IMR-90 (cell line): ENCODE measurements around the gene ADAM30. TPM values are rescaled to one million over a fixed set of nuclear protein-coding genes. Genes with fewer than 3 reads are reported as not detected.

Source experiments
- ATAC-seq: fragments of 200-7000 bp; cut with Tn5 transposase; 2 replicates; pipeline ENCODE4 v1.9.1; 2020; ENCODE audit warnings: low read depth, mild to moderate bottlenecking, moderate library complexity
- BruUV-seq: library from RNA; stranded (reverse); fragments of 400-500 nt; replicated peaks from 2 replicates; lab custom pipeline; 2021; lab: Mats Ljungman, UMichigan
- CTCF ChIA-PET: fragments of 300-600 bp; formaldehyde crosslinking; extraction: SDS; loops from one replicate; lab custom pipeline; 2021; ENCODE audit warnings: antibody characterized with exemption; lab: Yijun Ruan, JAX
- POLR2A ChIA-PET: fragments of 300-600 bp; sonication (Branson Sonifier 250); formaldehyde crosslinking; loops from one replicate; lab custom pipeline; 2022; ENCODE audit warnings: antibody characterized with exemption; ENCODE audit not compliant: unreplicated experiment; lab: Charles Lee
- DNase-seq: peaks from one replicate; pipeline ENCODE4 v3.0.0; 2013
- H2AFZ ChIP-seq: replicated peaks from 2 replicates; pipeline ENCODE3; 2013; ENCODE audit warnings: low read length, mild to moderate bottlenecking; ENCODE audit not compliant: poor library complexity
- H2AK5ac ChIP-seq: 2 replicates; pipeline ENCODE4 v1.6.1; 2013; ENCODE audit warnings: low read depth, low read length, inconsistent platforms
- H2AK9ac ChIP-seq: replicated peaks from 2 replicates; pipeline ENCODE3; 2013; ENCODE audit warnings: mild to moderate bottlenecking, low read depth, low read length, moderate library complexity; ENCODE audit not compliant: poor library complexity
- H2BK120ac ChIP-seq: 2 replicates; pipeline ENCODE4 v1.6.1; 2013; ENCODE audit warnings: low read depth, low read length, inconsistent platforms
- H2BK15ac ChIP-seq: 3 replicates; pipeline ENCODE4 v1.6.1; 2013; ENCODE audit warnings: low read depth, low read length, inconsistent platforms
- H2BK20ac ChIP-seq: 2 replicates; pipeline ENCODE4 v1.6.1; 2013; ENCODE audit warnings: low read depth, mild to moderate bottlenecking, inconsistent platforms, low read length, moderate library complexity
- H2BK5ac ChIP-seq: 2 replicates; pipeline ENCODE4 v1.6.1; 2013; ENCODE audit warnings: mild to moderate bottlenecking, low read depth, low read length, inconsistent platforms; ENCODE audit not compliant: poor library complexity, severe bottlenecking
- H3K14ac ChIP-seq: replicated peaks from 2 replicates; pipeline ENCODE4 v1.6.1; 2013; ENCODE audit warnings: low read depth, low read length, inconsistent platforms
- H3K18ac ChIP-seq: 2 replicates; pipeline ENCODE4 v1.6.1; 2013; ENCODE audit warnings: low read depth, low read length, control low read depth
- H3K23ac ChIP-seq: 2 replicates; pipeline ENCODE4 v1.6.1; 2013; ENCODE audit warnings: low read depth, low read length, inconsistent platforms
- H3K27ac ChIP-seq: 2 replicates; pipeline ENCODE4 v1.5.1; 2013; ENCODE audit warnings: mild to moderate bottlenecking, control low read depth, low read length; ENCODE audit not compliant: insufficient read depth
- H3K27me3 ChIP-seq: 2 replicates; pipeline ENCODE4 v1.6.1; 2013; ENCODE audit warnings: low read length; ENCODE audit not compliant: control insufficient read depth, insufficient read depth
- H3K36me3 ChIP-seq: 2 replicates; pipeline ENCODE4 v1.6.1; 2013; ENCODE audit warnings: low read length, mixed read lengths; ENCODE audit not compliant: control insufficient read depth, insufficient read depth
- H3K4ac ChIP-seq: 2 replicates; pipeline ENCODE4 v1.6.1; 2013; ENCODE audit warnings: low read depth, low read length, inconsistent platforms
- H3K4me1 ChIP-seq: 2 replicates; pipeline ENCODE4 v1.6.1; 2013; ENCODE audit warnings: low read length, mixed read lengths; ENCODE audit not compliant: control insufficient read depth, insufficient read depth
- H3K4me2 ChIP-seq: 2 replicates; pipeline ENCODE4 v1.6.1; 2013; ENCODE audit warnings: low read depth, mild to moderate bottlenecking, control low read depth, low read length, moderate library complexity
- H3K4me3 ChIP-seq: 2 replicates; pipeline ENCODE4 v1.5.1; 2013; ENCODE audit warnings: low read depth, mild to moderate bottlenecking, control low read depth, low read length, moderate library complexity; ENCODE audit not compliant: insufficient read depth
- H3K56ac ChIP-seq: 2 replicates; pipeline ENCODE4 v1.6.1; 2013; ENCODE audit warnings: low read length, inconsistent platforms; ENCODE audit not compliant: insufficient read depth; ENCODE audit errors: extremely low read depth
- H3K79me1 ChIP-seq, 2 experiments: 2 replicates each; pipeline ENCODE4 v1.6.1; 2013; ENCODE audit warnings: low read length in 2 of 2, inconsistent platforms in 1 of 2, low read depth in 1 of 2
- H3K9ac ChIP-seq: 2 replicates; pipeline ENCODE4 v1.6.1; 2013; ENCODE audit warnings: low read depth, low read length, control low read depth
- H3K9me1 ChIP-seq: 2 replicates; pipeline ENCODE4 v1.6.1; 2013; ENCODE audit warnings: low read length, inconsistent platforms; ENCODE audit not compliant: insufficient read depth
- H3K9me3 ChIP-seq: 2 replicates; pipeline ENCODE4 v1.6.1; 2013; ENCODE audit warnings: low read length; ENCODE audit not compliant: control insufficient read depth, insufficient read depth
- H4K20me1 ChIP-seq: 2 replicates; pipeline ENCODE4 v1.6.1; 2013; ENCODE audit warnings: low read length, inconsistent platforms; ENCODE audit not compliant: insufficient read depth
- H4K5ac ChIP-seq: 2 replicates; pipeline ENCODE4 v1.6.1; 2013; ENCODE audit warnings: mild to moderate bottlenecking, low read depth, low read length, control low read depth
- H4K8ac ChIP-seq, 2 experiments: 2 replicates each; pipeline ENCODE4 v1.6.1; 2013; ENCODE audit warnings: low read depth in 2 of 2, low read length in 2 of 2, control low read depth in 1 of 2, inconsistent platforms in 1 of 2
- H4K91ac ChIP-seq: 2 replicates; pipeline ENCODE4 v1.6.1; 2013; ENCODE audit warnings: low read depth, low read length, inconsistent platforms; ENCODE audit not compliant: insufficient read depth
- CEBPB ChIP-seq: IDR thresholded peaks from 2 replicates; pipeline ENCODE4 v1.6.1; 2012; ENCODE audit warnings: low read depth, low read length, improper control_type of control experiment
- CHD1 ChIP-seq: IDR thresholded peaks from 2 replicates; pipeline ENCODE4 v1.6.1; 2012; ENCODE audit warnings: low read depth, low read length, improper control_type of control experiment
- MAZ ChIP-seq: IDR thresholded peaks from 2 replicates; pipeline ENCODE4 v1.6.1; 2012; ENCODE audit warnings: low read depth, mild to moderate bottlenecking, low read length, improper control_type of control experiment, moderate library complexity, borderline replicate concordance
- MXI1 ChIP-seq: IDR thresholded peaks from 2 replicates; pipeline ENCODE4 v1.6.1; 2012; ENCODE audit warnings: low read depth, mild to moderate bottlenecking, low read length, moderate library complexity, borderline replicate concordance
- NFE2L2 ChIP-seq: fragments of 150-350 bp; IDR thresholded peaks from 2 replicates; pipeline ENCODE4 v1.6.1; 2016; ENCODE audit warnings: low read depth, mild to moderate bottlenecking, low read length
- POLR2A ChIP-seq: IDR thresholded peaks from 2 replicates; pipeline ENCODE4 v1.6.1; 2012; ENCODE audit warnings: mild to moderate bottlenecking, low read depth, low read length
- RAD21 ChIP-seq: IDR thresholded peaks from 2 replicates; pipeline ENCODE4 v1.6.1; 2012; ENCODE audit warnings: low read length, improper control_type of control experiment
- RCOR1 ChIP-seq: IDR thresholded peaks from 2 replicates; pipeline ENCODE4 v1.6.1; 2012; ENCODE audit warnings: mild to moderate bottlenecking, low read length, improper control_type of control experiment; ENCODE audit not compliant: insufficient replicate concordance
- SMC3 ChIP-seq: fragments of 150-350 bp; IDR thresholded peaks from 2 replicates; pipeline ENCODE4 v1.6.1; 2016; ENCODE audit warnings: low read depth, mild to moderate bottlenecking, antibody characterized with exemption, low read length, moderate library complexity
- WGBS, 2 experiments: methylation state at CpG; one replicate each; pipeline versions ENCODE4 v1.1.5 to v1.1.7; 2013; ENCODE audit warnings: missing lambda C conversion rate in 2 of 2; ENCODE audit not compliant: insufficient read length in 1 of 2; ENCODE audit errors: extremely low coverage in 2 of 2; 5-methylcytosine and 5-hydroxymethylcytosine counted together
- dilution Hi-C: fragments of 300-500 bp; cut with HindIII; formaldehyde crosslinking; loops from one replicate; pipeline ENCODE4 v1.14.3; 2018; ENCODE audit warnings: low sequenced_read_pairs; ENCODE audit not compliant: unreplicated experiment
- in situ Hi-C: fragments of 300-500 bp; cut with MboI; formaldehyde crosslinking; loops from 3 replicates; pipeline ENCODE4 v1.14.3; 2019; ENCODE audit warnings: low sequenced_read_pairs, inconsistent platforms, mixed read lengths
- intact Hi-C: fragments of 100-400 bp; cut with micrococcal nuclease; formaldehyde crosslinking; loops from 2 replicates; pipeline ENCODE4 v1.10.0; 2022
- polyA plus RNA-seq, 3 experiments: library from polyadenylated mRNA; depleted of rRNA; stranded (reverse); fragments of >200 nt; gene quantifications; 2 replicates each; pipeline ENCODE4 v1.2.3, GENCODE V29; 2012; ENCODE audit warnings: low replicate concordance in 1 of 3
- total RNA-seq: library from RNA; depleted of rRNA; stranded (reverse); fragments of >200 nt; gene quantifications from 2 replicates; pipeline ENCODE4 v1.2.3, GENCODE V29; 2012
- TF ChIP-seq, protein P1 (sequence below): conservative IDR thresholded peaks from 2 replicates; pipeline ENCODE4 v1.5.1; 2012; ENCODE audit warnings: mild to moderate bottlenecking, low read depth, low read length, improper control_type of control experiment
- TF ChIP-seq, protein P2 (sequence below): fragments of 150-350 bp; IDR thresholded peaks from 2 replicates; pipeline ENCODE4 v1.6.1; 2017; ENCODE audit warnings: mild to moderate bottlenecking, antibody characterized with exemption, low read length, low read depth
- TF ChIP-seq, protein P3 (sequence below): fragments of 150-350 bp; IDR thresholded peaks from 2 replicates; pipeline ENCODE4 v1.6.1; 2016; ENCODE audit warnings: low read depth, mild to moderate bottlenecking, low read length, moderate library complexity, borderline replicate concordance

Gene ADAM30
- total and polyA plus RNA-seq, 2 of the 4 experiments (the other 2 are of a cell fraction) = not detected

DNA sequence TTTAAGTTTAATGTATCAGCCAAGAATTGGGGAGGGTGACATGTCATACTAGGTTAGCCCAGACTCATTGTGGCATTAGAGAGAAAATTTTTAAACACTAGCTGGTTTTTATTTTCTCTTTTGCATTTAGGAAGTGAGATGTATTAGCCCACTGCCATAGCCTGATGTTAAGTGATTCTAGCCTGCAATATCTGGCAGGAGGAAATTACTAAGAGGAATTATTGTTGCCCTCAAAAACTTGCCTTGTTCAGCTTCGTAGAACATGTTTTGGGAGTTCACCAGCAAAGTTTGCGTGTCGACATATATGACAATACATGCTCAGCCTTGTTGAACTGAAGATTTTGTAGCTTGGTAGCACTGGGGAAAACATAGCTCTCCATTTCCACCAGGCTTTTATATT lies 12.5 kb downstream of the ADAM30 start:
- H4K5ac ChIP-seq = no peak overlapping the region
- no peaks in the 10 kb centered on the region for H3K36me3 ChIP-seq
- peaks cover 2% of the 10 kb centered on the region for H3K4me1 ChIP-seq
- POLR2A ChIA-PET = no interaction called here
- H3K4me2 ChIP-seq = no peak overlapping the region
- TF ChIP-seq POLR2A (no peak), RCOR1 (no peak), RAD21 (no peak), MXI1 (no peak), SMC3 (no peak), CEBPB (no peak), MAZ (no peak), NFE2L2 (no peak), CHD1 (no peak)
- TF ChIP-seq, protein P1, sequence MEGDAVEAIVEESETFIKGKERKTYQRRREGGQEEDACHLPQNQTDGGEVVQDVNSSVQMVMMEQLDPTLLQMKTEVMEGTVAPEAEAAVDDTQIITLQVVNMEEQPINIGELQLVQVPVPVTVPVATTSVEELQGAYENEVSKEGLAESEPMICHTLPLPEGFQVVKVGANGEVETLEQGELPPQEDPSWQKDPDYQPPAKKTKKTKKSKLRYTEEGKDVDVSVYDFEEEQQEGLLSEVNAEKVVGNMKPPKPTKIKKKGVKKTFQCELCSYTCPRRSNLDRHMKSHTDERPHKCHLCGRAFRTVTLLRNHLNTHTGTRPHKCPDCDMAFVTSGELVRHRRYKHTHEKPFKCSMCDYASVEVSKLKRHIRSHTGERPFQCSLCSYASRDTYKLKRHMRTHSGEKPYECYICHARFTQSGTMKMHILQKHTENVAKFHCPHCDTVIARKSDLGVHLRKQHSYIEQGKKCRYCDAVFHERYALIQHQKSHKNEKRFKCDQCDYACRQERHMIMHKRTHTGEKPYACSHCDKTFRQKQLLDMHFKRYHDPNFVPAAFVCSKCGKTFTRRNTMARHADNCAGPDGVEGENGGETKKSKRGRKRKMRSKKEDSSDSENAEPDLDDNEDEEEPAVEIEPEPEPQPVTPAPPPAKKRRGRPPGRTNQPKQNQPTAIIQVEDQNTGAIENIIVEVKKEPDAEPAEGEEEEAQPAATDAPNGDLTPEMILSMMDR = no peak
- TF ChIP-seq, protein P2, sequence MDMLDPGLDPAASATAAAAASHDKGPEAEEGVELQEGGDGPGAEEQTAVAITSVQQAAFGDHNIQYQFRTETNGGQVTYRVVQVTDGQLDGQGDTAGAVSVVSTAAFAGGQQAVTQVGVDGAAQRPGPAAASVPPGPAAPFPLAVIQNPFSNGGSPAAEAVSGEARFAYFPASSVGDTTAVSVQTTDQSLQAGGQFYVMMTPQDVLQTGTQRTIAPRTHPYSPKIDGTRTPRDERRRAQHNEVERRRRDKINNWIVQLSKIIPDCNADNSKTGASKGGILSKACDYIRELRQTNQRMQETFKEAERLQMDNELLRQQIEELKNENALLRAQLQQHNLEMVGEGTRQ = no peak
- TF ChIP-seq, protein P3, sequence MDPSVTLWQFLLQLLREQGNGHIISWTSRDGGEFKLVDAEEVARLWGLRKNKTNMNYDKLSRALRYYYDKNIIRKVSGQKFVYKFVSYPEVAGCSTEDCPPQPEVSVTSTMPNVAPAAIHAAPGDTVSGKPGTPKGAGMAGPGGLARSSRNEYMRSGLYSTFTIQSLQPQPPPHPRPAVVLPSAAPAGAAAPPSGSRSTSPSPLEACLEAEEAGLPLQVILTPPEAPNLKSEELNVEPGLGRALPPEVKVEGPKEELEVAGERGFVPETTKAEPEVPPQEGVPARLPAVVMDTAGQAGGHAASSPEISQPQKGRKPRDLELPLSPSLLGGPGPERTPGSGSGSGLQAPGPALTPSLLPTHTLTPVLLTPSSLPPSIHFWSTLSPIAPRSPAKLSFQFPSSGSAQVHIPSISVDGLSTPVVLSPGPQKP = no peak
- no peak overlapping the region for H2BK120ac ChIP-seq
- no peaks in the 10 kb centered on the region for H4K20me1 ChIP-seq
- H3K23ac ChIP-seq = no peak overlapping the region
- no peak overlapping the region for H3K56ac ChIP-seq
- no peak overlapping the region for H2AFZ ChIP-seq
- CTCF ChIA-PET = interaction anchor here (1.3 to 1.8 kb wide), 4 partner anchors 10 to 14 kb away, joined by 3 to 6 read pairs (median 4); no protein-coding TSS in a partner anchor
- no peak overlapping the region for H3K14ac ChIP-seq
- H3K9me1 ChIP-seq = no peaks in the 10 kb centered on the region
- H2BK15ac ChIP-seq = no peak overlapping the region
- H4K91ac ChIP-seq = no peak overlapping the region
- DNase-seq = no peak
- H2BK5ac ChIP-seq = no peak overlapping the region
- no CpG with 5 or more reads among the region's 3 CpGs for WGBS, 2 experiments
- no peak for ATAC-seq
- H3K4ac ChIP-seq = no peak overlapping the region
- in situ Hi-C loops (no loop called here), dilution Hi-C loops (no loop called here), intact Hi-C loops (no loop called here)
- H3K27me3 ChIP-seq = peaks cover 2% of the 10 kb centered on the region; the same call in 1 of the 2 replicates
- peaks cover 4% of the 10 kb centered on the region for H3K9me3 ChIP-seq
- no peak overlapping the region for H3K4me3 ChIP-seq
- H2AK5ac ChIP-seq = no peak overlapping the region; the same call in 1 of the 2 replicates
- no peak overlapping the region for H2AK9ac ChIP-seq
- H3K79me1 ChIP-seq = no peaks in the 10 kb centered on the region
- no peak overlapping the region for H2BK20ac ChIP-seq
- BruUV-seq = no TSS peak
- H3K9ac ChIP-seq = no peak overlapping the region
- H4K8ac ChIP-seq = no peak overlapping the region
- no peak overlapping the region for H3K27ac ChIP-seq
- no peak overlapping the region for H3K18ac ChIP-seq
